ENCODE results near the gene CCNC. TPM values are rescaled to one million over a fixed set of nuclear protein-coding genes. Genes with fewer than 3 reads are reported as not detected.

The CCNC gene
- total RNA-seq, 1 experiment from 2014 or later: 94.6 TPM

DNA sequence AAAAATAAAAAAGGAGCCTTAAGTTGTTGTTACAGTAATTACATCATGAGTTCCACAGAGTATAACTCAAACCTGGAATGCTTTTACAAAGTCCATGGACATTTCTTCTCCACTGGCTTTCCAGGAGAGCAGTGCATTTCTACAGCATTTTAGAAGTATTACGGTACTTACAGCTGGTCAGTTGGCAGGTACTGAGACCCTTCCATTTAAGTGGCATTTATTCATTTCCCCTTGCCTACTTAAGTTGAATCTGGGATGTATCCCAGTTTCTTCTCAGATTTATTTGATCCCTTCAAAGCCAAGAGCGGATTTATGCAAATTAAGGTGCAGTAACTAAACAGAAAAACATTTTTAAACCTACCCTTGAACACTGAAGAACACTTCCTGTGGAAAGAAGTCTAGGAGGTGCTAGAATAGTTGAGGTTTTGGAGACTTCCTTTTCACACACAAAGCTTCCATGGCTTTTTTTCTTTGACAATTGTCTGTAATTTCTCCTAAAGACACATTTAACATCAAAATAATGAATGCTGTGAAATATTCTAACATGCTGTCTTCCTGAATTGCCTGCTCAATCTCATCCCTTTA lies 41.5 kb upstream of the CCNC start:
- no peak overlapping the region for H3K4me3 Mint-ChIP-seq (ENCODE audit: unreplicated experiment)
- CTCF ChIA-PET: no interaction called here
- no peaks in the 10 kb centered on the region for H3K9me3 Mint-ChIP-seq (ENCODE audit: unreplicated experiment)
- H3K4me3 ChIP-seq (ENCODE audit: low read depth, low read length): no peak overlapping the region
- BruUV-seq (replicated peaks): no TSS peak
- TF ChIP-seq, protein P1, sequence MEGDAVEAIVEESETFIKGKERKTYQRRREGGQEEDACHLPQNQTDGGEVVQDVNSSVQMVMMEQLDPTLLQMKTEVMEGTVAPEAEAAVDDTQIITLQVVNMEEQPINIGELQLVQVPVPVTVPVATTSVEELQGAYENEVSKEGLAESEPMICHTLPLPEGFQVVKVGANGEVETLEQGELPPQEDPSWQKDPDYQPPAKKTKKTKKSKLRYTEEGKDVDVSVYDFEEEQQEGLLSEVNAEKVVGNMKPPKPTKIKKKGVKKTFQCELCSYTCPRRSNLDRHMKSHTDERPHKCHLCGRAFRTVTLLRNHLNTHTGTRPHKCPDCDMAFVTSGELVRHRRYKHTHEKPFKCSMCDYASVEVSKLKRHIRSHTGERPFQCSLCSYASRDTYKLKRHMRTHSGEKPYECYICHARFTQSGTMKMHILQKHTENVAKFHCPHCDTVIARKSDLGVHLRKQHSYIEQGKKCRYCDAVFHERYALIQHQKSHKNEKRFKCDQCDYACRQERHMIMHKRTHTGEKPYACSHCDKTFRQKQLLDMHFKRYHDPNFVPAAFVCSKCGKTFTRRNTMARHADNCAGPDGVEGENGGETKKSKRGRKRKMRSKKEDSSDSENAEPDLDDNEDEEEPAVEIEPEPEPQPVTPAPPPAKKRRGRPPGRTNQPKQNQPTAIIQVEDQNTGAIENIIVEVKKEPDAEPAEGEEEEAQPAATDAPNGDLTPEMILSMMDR (IDR thresholded peaks at IDR 0.05; ENCODE audit: insufficient read depth in 1 of 2, low read depth in 1 of 2, low read length in 1 of 2, severe bottlenecking in 1 of 2, unreplicated experiment in 1 of 2): no peak
- no peak for DNase-seq
- intact Hi-C loops (cut with micrococcal nuclease; ENCODE audit: unreplicated experiment): loop anchor here (5.0 kb wide), 1 partner anchor 143 kb away; no protein-coding TSS in a partner anchor
- H3K36me3 ChIP-seq (ENCODE audit: control insufficient read depth, insufficient read depth, low read length): no peaks in the 10 kb centered on the region
- no peaks in the 10 kb centered on the region for H3K36me3 Mint-ChIP-seq (ENCODE audit: insufficient read depth, unreplicated experiment)
- H3K4me1 ChIP-seq: no peaks in the 10 kb centered on the region
- no peak overlapping the region for H3K27ac Mint-ChIP-seq (ENCODE audit: unreplicated experiment)
- H3K27me3 Mint-ChIP-seq (ENCODE audit: insufficient read depth, unreplicated experiment): peaks cover 33% of the 10 kb centered on the region
- POLR2A ChIA-PET: no interaction called here
- no peaks in the 10 kb centered on the region for H3K4me1 Mint-ChIP-seq (ENCODE audit: low read depth, unreplicated experiment)
- H3K9me3 ChIP-seq: no peaks in the 10 kb centered on the region
- peaks cover 2% of the 10 kb centered on the region; the same call in 1 of the 2 replicates for H3K27me3 ChIP-seq (replicated peaks; ENCODE audit: control insufficient read depth, insufficient read depth, low read length)

DNA sequence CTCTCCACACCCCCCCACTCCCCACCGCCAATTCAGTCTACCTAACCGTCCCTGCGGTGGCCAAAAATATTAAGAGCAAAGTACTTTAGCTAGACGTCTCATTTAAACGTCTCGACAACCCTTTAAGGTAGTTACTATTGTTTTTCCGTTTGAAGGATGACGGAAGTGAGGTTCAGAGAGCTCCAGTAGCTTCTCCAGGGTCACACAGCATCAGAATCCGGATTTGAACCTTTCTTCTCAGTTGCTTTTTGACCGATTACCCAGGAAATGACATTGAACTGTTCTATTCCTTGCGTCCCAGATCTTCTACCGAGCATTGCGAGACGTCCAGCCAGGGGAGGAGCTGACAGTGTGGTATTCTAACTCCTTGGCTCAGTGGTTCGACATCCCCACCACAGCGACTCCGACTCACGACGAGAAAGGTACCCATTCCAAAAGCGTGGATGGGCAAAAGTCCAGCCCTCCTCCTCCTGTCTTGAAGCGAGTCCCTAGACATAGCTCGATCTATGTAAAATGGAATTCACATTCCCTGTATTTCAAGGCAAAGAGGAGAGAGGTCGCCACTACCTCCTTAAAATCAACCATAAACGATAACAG lies 40.5 kb upstream of the CCNC start:
- no peaks in the 10 kb centered on the region for H3K4me1 Mint-ChIP-seq (ENCODE audit: low read depth, unreplicated experiment)
- no peak overlapping the region for H3K4me3 Mint-ChIP-seq (ENCODE audit: unreplicated experiment)
- no peaks in the 10 kb centered on the region; the same call in 1 of the 2 replicates for H3K27me3 ChIP-seq (replicated peaks; ENCODE audit: control insufficient read depth, insufficient read depth, low read length)
- no peak overlapping the region for H3K4me3 ChIP-seq (ENCODE audit: low read depth, low read length)
- H3K9me3 Mint-ChIP-seq (ENCODE audit: unreplicated experiment): no peaks in the 10 kb centered on the region
- no peaks in the 10 kb centered on the region for H3K36me3 ChIP-seq (ENCODE audit: control insufficient read depth, insufficient read depth, low read length)
- CTCF ChIA-PET: no interaction called here
- H3K36me3 Mint-ChIP-seq (ENCODE audit: insufficient read depth, unreplicated experiment): no peaks in the 10 kb centered on the region
- no peaks in the 10 kb centered on the region for H3K4me1 ChIP-seq
- no peaks in the 10 kb centered on the region for H3K9me3 ChIP-seq
- no TSS peak for BruUV-seq (replicated peaks)
- POLR2A ChIA-PET: no interaction called here
- DNase-seq: no peak
- intact Hi-C loops (cut with micrococcal nuclease; ENCODE audit: unreplicated experiment): no loop called here
- H3K27ac Mint-ChIP-seq (ENCODE audit: unreplicated experiment): no peak overlapping the region
- peaks cover 34% of the 10 kb centered on the region for H3K27me3 Mint-ChIP-seq (ENCODE audit: insufficient read depth, unreplicated experiment)
- TF ChIP-seq, protein P1 (IDR thresholded peaks at IDR 0.05; ENCODE audit: insufficient read depth in 1 of 2, low read depth in 1 of 2, low read length in 1 of 2, severe bottlenecking in 1 of 2, unreplicated experiment in 1 of 2): no peak

DNA sequence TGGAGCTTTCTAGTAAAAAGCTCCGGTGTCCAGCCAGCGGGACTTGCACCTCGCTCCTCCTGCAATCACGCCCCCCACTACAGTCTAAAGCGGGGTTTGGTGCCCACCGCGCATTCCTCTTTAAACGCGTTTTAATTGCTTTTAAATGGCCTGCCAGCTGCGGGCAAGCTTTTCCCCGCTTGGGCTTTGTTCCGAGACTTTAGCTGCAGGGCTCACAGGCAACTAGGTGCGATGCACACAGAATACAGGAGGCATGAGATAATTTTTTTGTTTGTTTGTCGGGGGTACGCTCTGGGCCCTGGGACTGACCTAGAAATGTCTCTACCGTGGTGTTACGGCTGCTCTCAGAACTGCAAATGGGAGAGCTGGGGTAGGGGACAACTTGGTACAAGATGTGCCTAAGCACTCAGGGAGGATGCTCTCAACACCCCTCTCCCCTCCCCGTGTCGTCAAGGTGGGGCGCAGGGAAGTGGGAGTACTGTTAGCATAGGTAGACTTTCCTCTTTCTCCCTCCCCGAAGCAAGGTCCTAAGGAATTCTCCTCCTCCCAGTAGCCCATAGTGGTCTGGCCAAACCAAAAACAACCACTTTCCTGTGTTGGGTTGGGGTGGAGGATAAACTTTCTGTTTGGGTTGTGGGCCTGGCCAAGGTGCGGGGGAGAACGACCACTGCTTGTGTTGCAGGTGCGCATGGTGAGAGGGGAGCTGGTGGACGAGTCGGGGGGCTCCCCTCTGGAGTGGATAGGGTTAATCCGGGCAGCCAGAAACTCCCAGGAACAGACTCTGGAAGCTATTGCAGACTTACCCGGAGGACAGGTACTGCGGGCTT lies 39.8 kb upstream of the CCNC start:
- Histone ChIP-seq H3K4me1 (no peaks in the 10 kb centered on the region), H3K36me3 (ENCODE audit: control insufficient read depth, insufficient read depth, low read length) (no peaks in the 10 kb centered on the region), H3K4me3 (ENCODE audit: low read depth, low read length) (no peak overlapping the region), H3K27me3 (replicated peaks; ENCODE audit: control insufficient read depth, insufficient read depth, low read length) (no peaks in the 10 kb centered on the region; the same call in 1 of the 2 replicates), H3K9me3 (no peaks in the 10 kb centered on the region)
- Mint-ChIP-seq H3K4me3 (ENCODE audit: unreplicated experiment) (no peak overlapping the region), H3K4me1 (ENCODE audit: low read depth, unreplicated experiment) (no peaks in the 10 kb centered on the region), H3K9me3 (ENCODE audit: unreplicated experiment) (no peaks in the 10 kb centered on the region), H3K27me3 (ENCODE audit: insufficient read depth, unreplicated experiment) (peaks cover 34% of the 10 kb centered on the region), H3K27ac (ENCODE audit: unreplicated experiment) (no peak overlapping the region), H3K36me3 (ENCODE audit: insufficient read depth, unreplicated experiment) (no peaks in the 10 kb centered on the region)
- ChIA-PET POLR2A (interaction anchor here (0.6 kb wide), 1 partner anchor 1670 kb away, joined by 5 read pairs; no protein-coding TSS in a partner anchor), CTCF (no interaction called here)
- intact Hi-C loops (cut with micrococcal nuclease; ENCODE audit: unreplicated experiment): no loop called here
- no TSS peak for BruUV-seq (replicated peaks)
- TF ChIP-seq, protein P1 (IDR thresholded peaks at IDR 0.05; ENCODE audit: insufficient read depth in 1 of 2, low read depth in 1 of 2, low read length in 1 of 2, severe bottlenecking in 1 of 2, unreplicated experiment in 1 of 2): no peak
- DNase-seq: no peak

All from Caco-2 (cell line).